Measurements from ENCODE around the gene RAPGEF3. TPM values are rescaled to one million over a fixed set of nuclear protein-coding genes. Genes with fewer than 3 reads are reported as not detected.

RAPGEF3 gene
- total and polyA plus RNA-seq, 2 of the 8 experiments (the other 6 are each of a cell fraction or from before 2014, with no cell fraction given) = 5.0 to 9.4 TPM

DNA sequence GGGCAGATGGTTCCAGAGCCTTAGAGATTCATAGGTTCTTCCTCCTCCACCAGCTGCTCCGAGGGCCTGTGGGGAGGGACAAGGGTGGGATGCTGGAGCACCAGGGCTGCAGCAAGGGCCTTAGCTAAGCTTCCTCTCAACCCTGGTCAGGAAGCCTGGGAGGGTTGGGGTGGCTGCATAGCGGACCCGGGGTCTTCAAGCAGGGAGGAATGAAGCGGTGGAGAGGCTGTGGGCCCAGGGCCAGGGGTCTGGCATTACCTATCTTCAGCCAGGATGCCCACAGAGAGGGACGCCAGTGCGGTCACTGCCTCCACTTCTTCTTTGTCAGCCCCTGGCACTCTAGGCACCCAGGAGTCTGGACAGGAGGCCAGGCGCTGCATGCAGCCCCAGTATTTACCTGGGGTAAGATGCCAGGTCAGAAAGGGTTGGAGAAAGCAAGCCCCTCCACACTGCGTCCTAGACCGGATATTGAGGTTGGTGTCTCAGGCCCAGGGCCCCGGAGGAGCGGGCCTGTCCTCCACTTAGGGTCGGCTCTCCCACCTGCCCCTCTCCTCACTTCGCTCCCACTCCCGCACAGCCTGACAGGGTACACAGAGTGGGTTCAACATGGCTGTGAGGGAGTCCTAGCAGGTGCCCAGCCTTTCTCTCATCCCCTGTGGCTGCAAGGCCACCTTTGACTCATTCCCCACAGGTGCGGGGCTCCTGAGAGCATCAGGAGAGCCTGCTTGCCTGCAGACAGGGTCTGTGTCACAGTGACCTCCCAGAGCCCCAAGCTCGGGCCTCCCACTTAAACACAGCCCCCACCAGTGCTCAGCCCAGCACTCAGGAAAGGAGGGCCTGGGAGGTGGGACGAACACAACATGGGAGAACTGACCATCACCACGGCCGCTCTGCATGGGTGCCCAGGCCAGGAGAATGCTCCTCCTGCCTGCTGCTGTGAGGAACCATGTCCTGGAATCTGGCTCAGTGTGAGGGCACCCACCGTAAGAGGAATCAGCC lies 25.4 kb upstream of the RAPGEF3 start:
- H2BK15ac ChIP-seq (ENCODE audit: low read length) = no peak overlapping the region
- H4K20me1 ChIP-seq (replicated peaks in 1 of 2; ENCODE audit: control insufficient read depth in 1 of 2, insufficient read depth in 2 of 2, low read length in 2 of 2) = peaks cover 0 to 34% of the 10 kb centered on the region in 2 experiments
- no peak overlapping the region for H2AFZ ChIP-seq (ENCODE audit: low read length)
- H3K27ac ChIP-seq (ENCODE audit: low read depth, low read length) = no peak overlapping the region
- H3K56ac ChIP-seq (replicated peaks; ENCODE audit: insufficient read length, low read depth, low read length) = no peak overlapping the region
- H3K79me2 ChIP-seq (ENCODE audit: control insufficient read depth in 1 of 2, insufficient read depth in 2 of 2, low read length in 2 of 2) = no peaks in the 10 kb centered on the region
- no peak overlapping the region for H2AK5ac ChIP-seq (ENCODE audit: low read depth, low read length)
- H2BK120ac ChIP-seq (replicated peaks; ENCODE audit: low read depth, low read length) = no peak overlapping the region
- no peak overlapping the region for H2BK12ac ChIP-seq (ENCODE audit: low read depth, low read length)
- TF ChIP-seq YY1 (IDR thresholded peaks at IDR 0.05; ENCODE audit: low read depth, low read length) (no peak), MAX (IDR thresholded peaks at IDR 0.05) (no peak)
- H3K27me3 ChIP-seq (replicated peaks in 1 of 4; ENCODE audit: control insufficient read depth in 3 of 4, extremely low read depth in 1 of 4, insufficient read depth in 3 of 4, low read length in 3 of 4) = peaks cover 0 to 5% (median 3%) of the 10 kb centered on the region in 4 experiments; a peak in 2 of 7 replicates
- H3K36me3 ChIP-seq (ENCODE audit: control insufficient read depth in 2 of 4, insufficient read depth in 4 of 4, low read length in 3 of 4) = peaks cover 27 to 42% (median 37%) of the 10 kb centered on the region in 4 experiments
- 89% methylated on average over 17 of the region's 20 CpGs; no CpG with 5 or more reads in 1 of the 2 experiments for WGBS, 2 experiments (ENCODE audit: extremely low coverage in 1 of 2, insufficient coverage in 1 of 2, insufficient read length in 1 of 2, insufficient replicate concordance in 2 of 2, low coverage in 1 of 2, low lambda C conversion rate in 2 of 2, missing lambda C conversion rate in 1 of 2)
- ChIA-PET POLR2A (ENCODE audit: partially characterized antibody) (interaction anchor here (0.6 to 5.0 kb wide), 2 partner anchors 24 to 41 kb away, joined by 3 to 62 read pairs; no protein-coding TSS in a partner anchor), CTCF (ENCODE audit: partially characterized antibody) (interaction anchor here (1.0 to 58.8 kb wide), 5 partner anchors 12 to 121 kb away, joined by 3 to 2442 read pairs (median 318); partner anchors contain the start of genes ENDOU, RAPGEF3, RPAP3 and VDR)
- no peak overlapping the region for H2BK5ac ChIP-seq (ENCODE audit: low read depth, low read length)
- no peak overlapping the region for H3K4me2 ChIP-seq (ENCODE audit: insufficient read depth in 1 of 2, low read depth in 2 of 2, low read length in 2 of 2)
- peaks cover 2% of the 10 kb centered on the region; the same call in 1 of the 2 replicates for H3K23me2 ChIP-seq (ENCODE audit: low read depth, low read length)
- H3K4me3 ChIP-seq (ENCODE audit: extremely low read depth in 1 of 4, insufficient read depth in 2 of 4, low read depth in 3 of 4, low read length in 4 of 4) = no peak overlapping the region
- H4K8ac ChIP-seq (ENCODE audit: extremely low read depth, insufficient read depth, low read length) = peak overlapping the region; percentile 79; the same call in 1 of the 2 replicates
- no peak overlapping the region for H3K4ac ChIP-seq (replicated peaks; ENCODE audit: insufficient read length, low read depth, low read length)
- DNase-seq (ENCODE audit: low read depth in 1 of 2, low spot score in 2 of 2) (no peak), FAIRE-seq (no peak)
- H3K9me3 ChIP-seq (ENCODE audit: insufficient read depth in 2 of 2, low read depth in 1 of 2, low read length in 1 of 2) = no peaks in the 10 kb centered on the region
- H3K9ac ChIP-seq (replicated peaks in 1 of 4; ENCODE audit: extremely low read depth in 1 of 4, low read depth in 3 of 4, low read length in 3 of 4) = no peak overlapping the region
- H3K14ac ChIP-seq (ENCODE audit: insufficient read length) = no peak overlapping the region
- no peak overlapping the region for H3K23ac ChIP-seq (ENCODE audit: insufficient read length)
- H3K79me1 ChIP-seq (ENCODE audit: low read depth, low read length) = no peaks in the 10 kb centered on the region
- peaks cover 0 to 7% (median 3%) of the 10 kb centered on the region in 4 experiments; a peak in 5 of 7 replicates for H3K4me1 ChIP-seq (replicated peaks in 1 of 4; ENCODE audit: control insufficient read depth in 3 of 4, insufficient read depth in 4 of 4, low read length in 3 of 4)
- no peak overlapping the region for H3K18ac ChIP-seq (ENCODE audit: extremely low read depth, low read length)
- no peak overlapping the region for H4K5ac ChIP-seq (ENCODE audit: insufficient read length, low read depth, low read length)
- H2BK20ac ChIP-seq (ENCODE audit: low read length) = no peak overlapping the region
- no peak overlapping the region for H4K91ac ChIP-seq (replicated peaks; ENCODE audit: insufficient read length, low read length)

Measured in H1 (cell line).